ENCODE data around the gene GNAQ.

GNAQ gene

GRCh38 chr9:77935211-77935610 lies 96.4 kb downstream of the GNAQ start:
- TF ChIP-seq CTCF (IDR thresholded peaks at IDR 0.05; ENCODE audit: low read depth, low read length) (no peak), POLR2A (IDR thresholded peaks at IDR 0.05; ENCODE audit: extremely low read depth, insufficient read length) (no peak), MYC (IDR thresholded peaks at IDR 0.05; ENCODE audit: low read depth, low read length) (no peak), MAX (IDR thresholded peaks at IDR 0.05; ENCODE audit: low read depth, low read length) (no peak)
- H3K4me3 ChIP-seq (ENCODE audit: low read depth, low read length): no peak overlapping the region
- no peak for DNase-seq (ENCODE audit: low read depth)

GRCh38 chr9:77933976-77934375 lies 97.6 kb downstream of the GNAQ start:
- H3K4me3 ChIP-seq (ENCODE audit: low read depth, low read length): no peak overlapping the region
- DNase-seq (ENCODE audit: low read depth): no peak
- no peak for TF ChIP-seq MAX (IDR thresholded peaks at IDR 0.05; ENCODE audit: low read depth, low read length)
- TF ChIP-seq MYC (IDR thresholded peaks at IDR 0.05; ENCODE audit: low read depth, low read length): no peak
- no peak for TF ChIP-seq POLR2A (IDR thresholded peaks at IDR 0.05; ENCODE audit: extremely low read depth, insufficient read length)
- TF ChIP-seq CTCF (IDR thresholded peaks at IDR 0.05; ENCODE audit: low read depth, low read length): no peak

- no peak for TF ChIP-seq MYC (IDR thresholded peaks at IDR 0.05; ENCODE audit: low read depth, low read length)
- no peak for TF ChIP-seq MAX (IDR thresholded peaks at IDR 0.05; ENCODE audit: low read depth, low read length)
- TF ChIP-seq POLR2A (IDR thresholded peaks at IDR 0.05; ENCODE audit: extremely low read depth, insufficient read length): no peak
- no peak for TF ChIP-seq CTCF (IDR thresholded peaks at IDR 0.05; ENCODE audit: low read depth, low read length)
- no peak for DNase-seq (ENCODE audit: low read depth)
These were observed 98.6 kb downstream of the GNAQ start for GRCh38 chr9:77933019-77933418.

GRCh38 chr9:77929942-77930341 lies 101.7 kb downstream of the GNAQ start:
- no peak for DNase-seq (ENCODE audit: low read depth)
- no peak overlapping the region for H3K4me3 ChIP-seq (ENCODE audit: low read depth, low read length)
- TF ChIP-seq CTCF (IDR thresholded peaks at IDR 0.05; ENCODE audit: low read depth, low read length) (no peak), MYC (IDR thresholded peaks at IDR 0.05; ENCODE audit: low read depth, low read length) (no peak), POLR2A (IDR thresholded peaks at IDR 0.05; ENCODE audit: extremely low read depth, insufficient read length) (no peak), MAX (IDR thresholded peaks at IDR 0.05; ENCODE audit: low read depth, low read length) (no peak)

More at GRCh38 chr9:77933019-77933418, 98.6 kb downstream of the GNAQ start:
- no peak overlapping the region for H3K4me3 ChIP-seq (ENCODE audit: low read depth, low read length)

GRCh38 chr9:77927265-77927664 lies 104.3 kb downstream of the GNAQ start:
- peak; percentile 59 for DNase-seq (ENCODE audit: low read depth)
- TF ChIP-seq MAX (IDR thresholded peaks at IDR 0.05; ENCODE audit: low read depth, low read length) (no peak), CTCF (IDR thresholded peaks at IDR 0.05; ENCODE audit: low read depth, low read length) (no peak), POLR2A (IDR thresholded peaks at IDR 0.05; ENCODE audit: extremely low read depth, insufficient read length) (no peak), MYC (IDR thresholded peaks at IDR 0.05; ENCODE audit: low read depth, low read length) (no peak)
- no peak overlapping the region for H3K4me3 ChIP-seq (ENCODE audit: low read depth, low read length)
